Motor neuron (in vitro differentiated cells): ENCODE measurements around the gene EHMT2. TPM values are rescaled to one million over a fixed set of nuclear protein-coding genes. Genes with fewer than 3 reads are reported as not detected.

Experiments
- ATAC-seq, 8 experiments: fragments of 200-7000 bp; cut with Tn5 transposase; replicated peaks in 6 of 8; 2 replicates each; pipeline ENCODE4 v1.8.0; 2021; ENCODE audit warnings: mild to moderate bottlenecking in 8 of 8, moderate library complexity in 8 of 8
- H3K27ac ChIP-seq, 2 donors: fragments of 250-450 bp; sonication (Bioruptor Pico); 2 replicates each; pipeline ENCODE4 v1.9.0; 2021; ENCODE audit warnings: antibody characterized with exemption in 2 of 2, mild to moderate bottlenecking in 2 of 2, moderate library complexity in 1 of 2
- H3K4me1 ChIP-seq, 2 donors: fragments of 250-450 bp; sonication (Bioruptor Pico); replicated peaks in 1 of 2; 2 replicates each; pipeline ENCODE4 v1.6.1; 2021; ENCODE audit warnings: antibody characterized with exemption in 2 of 2, mild to moderate bottlenecking in 2 of 2, moderate library complexity in 1 of 2
- H3K4me3 ChIP-seq, 5 donors: fragments of 250-450 bp; sonication (Bioruptor Pico); 2 replicates each; pipeline ENCODE4 v1.9.0; 2021; ENCODE audit warnings: antibody characterized with exemption in 5 of 5, mild to moderate bottlenecking in 5 of 5, moderate library complexity in 4 of 5
- WGBS, 10 experiments: fragments of 450-650 bp; shearing (Covaris generic); methylation state at CpG; one replicate each; pipeline ENCODE4 v1.0.0; 2022; 5-methylcytosine and 5-hydroxymethylcytosine counted together
- in situ Hi-C, 9 experiments: fragments of 400-800 bp; cut with MboI; loops; one replicate each; pipeline ENCODE4 v1.15.0; 2021; ENCODE audit warnings: low sequenced_read_pairs in 9 of 9, low pct_unique_long_range_greater_than_20kb in 2 of 9; ENCODE audit not compliant: unreplicated experiment in 9 of 9
- total RNA-seq, 8 experiments: library from RNA; unstranded; fragments of 300-600 nt; gene quantifications; 2 replicates each; pipeline versions ENCODE4 v1.2.3 to v1.2.4, GENCODE V29; 2022

EHMT2 gene
- total RNA-seq, 8 experiments from 2014 or later, result 19.9 to 112 (median 60.3) TPM

DNA sequence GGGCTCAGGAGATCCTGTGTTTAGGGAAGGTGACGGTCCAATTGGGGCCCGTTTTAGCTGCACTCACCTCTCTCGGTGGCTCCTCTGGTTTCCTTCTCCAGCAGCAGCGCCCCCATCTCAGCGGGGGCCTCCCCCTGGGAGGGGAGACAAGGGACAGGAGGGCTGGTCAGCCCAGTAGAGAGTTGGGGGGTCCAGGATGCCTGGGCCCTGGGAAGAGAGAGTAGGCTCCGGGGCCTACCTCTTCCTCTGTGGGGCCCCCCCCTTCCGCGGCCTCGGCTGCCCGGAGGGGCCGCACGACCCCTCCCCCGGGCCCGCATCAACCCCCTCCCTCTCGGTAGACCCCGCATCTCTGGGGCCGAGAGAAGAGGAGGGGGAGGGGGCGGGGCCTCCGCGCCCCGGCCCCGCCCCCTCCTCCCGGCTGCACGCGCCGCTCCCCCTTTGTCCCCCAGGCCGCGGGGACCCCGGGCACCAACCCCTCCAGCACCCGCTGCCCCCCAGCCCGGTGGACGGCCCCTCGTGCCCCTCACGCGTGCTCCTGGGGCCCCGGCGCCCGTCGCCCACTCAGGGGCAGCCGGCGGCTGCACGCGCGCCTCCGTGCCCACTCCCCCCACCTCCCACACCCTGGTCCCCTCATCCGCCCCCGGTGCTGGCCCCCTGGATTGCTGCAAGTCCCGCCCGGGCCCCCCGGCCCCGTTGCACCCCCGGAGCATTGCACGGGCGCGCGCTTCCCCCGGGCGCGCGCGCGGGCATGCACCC, 464 bp downstream of the EHMT2 start:
- no CpG with 5 or more reads among the region's 62 CpGs for WGBS, 10 experiments
- Histone ChIP-seq H3K4me1 (peaks cover 18 to 23% of the 10 kb centered on the region in 2 donors), H3K4me3 (peak overlapping the region; percentile 67 to 87 (median 73)), H3K27ac (peak overlapping the region; percentile 81 to 84)
- ATAC-seq, result peak in 7 of 8 experiments; percentile 1 to 28 (median 18)
- in situ Hi-C loops, result no loop called here

- Histone ChIP-seq H3K27ac (peak overlapping the region in 1 of 2 donors; percentile 81), H3K4me3 (peak overlapping the region; percentile 67 to 87 (median 73)), H3K4me1 (peaks cover 18 to 23% of the 10 kb centered on the region in 2 donors)
- in situ Hi-C loops, result no loop called here
- WGBS, 10 experiments, result no CpG with 5 or more reads among the region's 4 CpGs
- no peak for ATAC-seq
These were observed 1.0 kb downstream of the EHMT2 start for GRCh38 chr6:31896493-31896855.

- Histone ChIP-seq H3K4me1 (peaks cover 6 to 7% of the 10 kb centered on the region in 2 donors), H3K4me3 (no peak overlapping the region), H3K27ac (no peak overlapping the region)
- no peak for ATAC-seq
- in situ Hi-C loops, result no loop called here
- 60 to 86% (median 82%) methylated on average over 1 to 4 of the region's 6 CpGs; no CpG with 5 or more reads in 5 of the 10 experiments for WGBS, 10 experiments
These were observed 4.7 kb downstream of the EHMT2 start for GRCh38 chr6:31892821-31893220.

- Histone ChIP-seq H3K4me3 (no peak overlapping the region), H3K4me1 (no peaks in the 10 kb centered on the region), H3K27ac (no peak overlapping the region)
- no peak for ATAC-seq
- WGBS, 10 experiments, result 83 to 100% (median 100%) methylated on average over 1 to 2 of the region's 3 CpGs; no CpG with 5 or more reads in 3 of the 10 experiments
- in situ Hi-C loops, result no loop called here
These were observed 8.0 kb downstream of the EHMT2 start for GRCh38 chr6:31889331-31889972.

DNA sequence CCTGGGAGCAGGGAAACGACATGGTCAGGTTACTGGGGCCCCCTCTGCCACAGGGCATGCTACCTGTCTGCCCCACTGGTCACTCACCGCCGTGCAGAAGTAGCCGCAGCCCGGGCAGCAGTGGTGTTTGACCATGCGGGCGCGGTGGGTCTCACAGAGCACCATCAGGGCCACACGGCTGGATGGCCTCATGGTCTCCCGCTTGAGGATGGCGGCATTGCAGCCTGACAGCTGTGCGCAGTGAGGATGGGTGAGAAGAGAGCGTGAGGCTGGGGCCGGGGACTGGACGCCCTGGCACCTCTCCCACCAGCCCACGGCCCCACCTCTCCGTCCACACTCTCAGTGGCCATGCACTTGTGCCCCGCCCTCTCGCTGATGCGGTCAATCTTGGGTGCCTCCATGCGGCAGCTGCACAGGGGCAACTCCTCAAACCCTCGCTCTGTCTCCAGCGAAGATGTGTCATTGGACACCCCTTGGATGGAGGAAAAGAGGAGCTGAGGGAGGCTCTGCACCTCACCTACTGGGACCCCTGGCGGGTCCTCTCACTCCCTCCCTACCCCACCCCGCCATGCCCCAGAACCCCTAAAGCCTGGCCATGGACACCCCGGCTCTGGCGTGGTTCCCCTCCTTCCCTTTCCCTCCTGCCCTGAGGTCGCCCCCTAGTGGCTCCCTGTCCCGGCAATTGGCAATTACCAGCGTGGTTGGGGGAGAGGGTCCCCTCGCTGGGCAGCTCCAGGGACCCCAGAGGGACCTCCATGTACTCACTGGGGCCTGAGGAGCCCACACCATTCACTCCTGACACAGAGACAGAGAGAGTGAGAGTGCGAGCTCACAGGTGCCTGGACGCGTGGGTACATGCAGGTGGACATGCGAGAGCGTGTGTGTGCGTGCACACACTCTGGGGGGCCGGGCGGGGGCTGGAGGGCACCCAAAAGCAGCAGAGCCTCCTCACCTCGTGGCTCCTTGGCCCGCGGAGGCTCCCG, 8.9 kb downstream of the EHMT2 start:
- in situ Hi-C loops, result no loop called here
- ATAC-seq, result peak in 4 of 8 experiments; percentile 16 to 38 (median 18)
- no peaks in the 10 kb centered on the region for H3K4me1 ChIP-seq
- H3K4me3 ChIP-seq, result no peak overlapping the region
- no peak overlapping the region for H3K27ac ChIP-seq
- 67 to 100% methylated on average over 3 of the region's 43 CpGs; no CpG with 5 or more reads in 8 of the 10 experiments for WGBS, 10 experiments

DNA sequence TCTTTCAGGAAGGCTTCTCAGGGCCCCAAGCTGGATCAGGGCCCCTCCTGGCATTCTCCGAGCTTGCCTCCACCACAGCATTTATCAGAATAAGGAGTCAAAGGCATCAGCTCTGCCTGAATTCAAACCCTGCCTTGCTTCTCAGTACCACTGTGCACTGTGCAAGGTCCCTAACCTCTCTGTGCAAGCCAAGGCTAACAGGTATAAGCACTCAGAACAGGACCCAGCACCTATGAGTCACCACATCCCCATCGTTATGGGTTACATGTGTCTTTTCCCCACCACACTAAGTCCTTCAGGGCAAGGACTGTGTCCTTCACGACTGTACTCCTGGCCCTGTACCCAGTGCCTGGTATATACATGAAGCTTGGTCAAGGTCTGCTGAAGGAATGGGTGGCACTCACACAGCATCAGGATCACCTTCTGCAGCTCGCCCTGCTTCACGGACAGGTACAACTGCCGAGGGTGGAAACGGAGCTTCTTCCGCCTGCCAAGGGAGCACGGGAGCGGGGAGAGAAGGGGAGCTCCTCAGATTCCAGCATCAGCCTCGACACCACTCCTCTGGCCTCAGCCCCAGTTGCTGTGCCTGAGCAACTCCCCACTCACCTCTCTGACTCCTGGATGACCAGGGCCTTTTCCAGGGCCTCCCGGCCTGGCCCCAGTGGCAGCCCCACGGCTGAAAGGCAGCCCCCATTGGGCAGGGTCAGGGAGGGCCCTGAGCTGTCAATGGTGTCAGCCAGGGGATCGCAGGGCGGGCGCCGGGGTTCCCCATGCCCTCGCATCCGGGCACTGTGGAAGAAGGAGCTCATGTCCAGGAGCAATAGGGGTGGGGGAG, 10.1 kb downstream of the EHMT2 start:
- 100% methylated on average over 1 to 6 of the region's 19 CpGs; no CpG with 5 or more reads in 7 of the 10 experiments for WGBS, 10 experiments
- Histone ChIP-seq H3K4me3 (no peak overlapping the region), H3K4me1 (no peaks in the 10 kb centered on the region), H3K27ac (no peak overlapping the region)
- ATAC-seq, result peak in 1 of 8 experiments; percentile 19
- in situ Hi-C loops, result no loop called here

DNA sequence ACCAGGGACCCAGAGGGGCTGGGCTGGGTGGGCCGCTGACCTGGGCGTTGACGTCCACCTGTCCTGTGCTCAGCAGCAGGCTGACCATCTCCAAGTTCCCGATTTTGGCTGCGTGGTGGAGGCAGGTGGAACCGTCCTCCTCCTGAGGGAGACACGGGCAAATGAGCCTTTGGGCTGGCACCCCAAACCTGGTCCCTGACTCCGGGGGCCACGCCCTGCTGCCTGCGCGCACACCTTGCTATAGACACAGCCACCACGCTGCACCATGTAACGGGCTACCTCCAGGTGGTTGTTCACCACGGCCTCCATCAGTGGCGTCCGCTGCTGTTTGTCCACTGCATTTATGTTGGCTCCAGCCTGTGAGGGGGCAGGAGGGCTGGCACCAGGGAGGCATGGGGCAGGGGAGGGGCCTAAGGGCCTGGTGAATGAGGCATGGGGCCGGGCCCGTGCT, 10.9 kb downstream of the EHMT2 start:
- Histone ChIP-seq H3K4me3 (no peak overlapping the region), H3K4me1 (no peaks in the 10 kb centered on the region), H3K27ac (no peak overlapping the region)
- in situ Hi-C loops, result no loop called here
- ATAC-seq, result peak in 3 of 8 experiments; percentile 9 to 24 (median 15)
- 74 to 100% (median 80%) methylated on average over 1 to 5 of the region's 18 CpGs; no CpG with 5 or more reads in 5 of the 10 experiments for WGBS, 10 experiments

- Histone ChIP-seq H3K4me3 (no peak overlapping the region), H3K27ac (no peak overlapping the region), H3K4me1 (no peaks in the 10 kb centered on the region)
- in situ Hi-C loops, result no loop called here
- 100% methylated on average over 1 of the region's 22 CpGs; no CpG with 5 or more reads in 8 of the 10 experiments for WGBS, 10 experiments
- no peak for ATAC-seq
These were observed 12.9 kb downstream of the EHMT2 start for GRCh38 chr6:31884528-31885035.

GRCh38 chr6:31883676-31884075, 13.8 kb downstream of the EHMT2 start:
- Histone ChIP-seq H3K27ac (no peak overlapping the region), H3K4me3 (no peak overlapping the region), H3K4me1 (no peaks in the 10 kb centered on the region)
- ATAC-seq, result no peak
- in situ Hi-C loops, result no loop called here
- 100% methylated on average over 1 to 2 of the region's 12 CpGs; no CpG with 5 or more reads in 7 of the 10 experiments for whole genome bisulfite sequencing, 10 experiments

GRCh38 chr6:31882344-31882743, 15.2 kb downstream of the EHMT2 start:
- no peak overlapping the region for H3K4me3 ChIP-seq
- no CpG with 5 or more reads among the region's 6 CpGs for WGBS, 10 experiments
- H3K4me1 ChIP-seq, result no peaks in the 10 kb centered on the region
- no peak overlapping the region for H3K27ac ChIP-seq
- ATAC-seq, result no peak
- in situ Hi-C loops, result no loop called here

GRCh38 chr6:31881136-31881859, 16.2 kb downstream of the EHMT2 start:
- Histone ChIP-seq H3K4me1 (no peaks in the 10 kb centered on the region), H3K4me3 (no peak overlapping the region), H3K27ac (no peak overlapping the region)
- 70 to 100% (median 91%) methylated on average over 3 to 6 of the region's 9 CpGs; no CpG with 5 or more reads in 3 of the 10 experiments for WGBS, 10 experiments
- ATAC-seq, result no peak
- in situ Hi-C loops, result no loop called here
